Suprapubic skin (tissue), 4 donors: ENCODE measurements around the gene SLC16A1.

Source experiments
- CTCF ChIP-seq, 2 donors: fragments of 200-600 bp in 1 of 2; fragments of 450-650 bp in 1 of 2; sonication (generic) in 1 of 2; IDR thresholded peaks; one replicate each; pipeline ENCODE4 v1.5.1; 2016 to 2019; ENCODE audit warnings: antibody characterized with exemption in 2 of 2, mild to moderate bottlenecking in 1 of 2, moderate library complexity in 1 of 2
- POLR2A ChIP-seq, 2 donors: fragments of 450-650 bp; IDR thresholded peaks; one replicate each; pipeline ENCODE4 v1.6.1; 2017; ENCODE audit warnings: antibody characterized with exemption in 2 of 2, mild to moderate bottlenecking in 2 of 2, moderate library complexity in 2 of 2
- POLR2AphosphoS5 ChIP-seq, 3 donors: sonication (generic); formaldehyde crosslinking; IDR thresholded peaks; one replicate each; pipeline ENCODE4 v1.6.1; 2017; ENCODE audit warnings: antibody characterized with exemption in 3 of 3

DNA sequence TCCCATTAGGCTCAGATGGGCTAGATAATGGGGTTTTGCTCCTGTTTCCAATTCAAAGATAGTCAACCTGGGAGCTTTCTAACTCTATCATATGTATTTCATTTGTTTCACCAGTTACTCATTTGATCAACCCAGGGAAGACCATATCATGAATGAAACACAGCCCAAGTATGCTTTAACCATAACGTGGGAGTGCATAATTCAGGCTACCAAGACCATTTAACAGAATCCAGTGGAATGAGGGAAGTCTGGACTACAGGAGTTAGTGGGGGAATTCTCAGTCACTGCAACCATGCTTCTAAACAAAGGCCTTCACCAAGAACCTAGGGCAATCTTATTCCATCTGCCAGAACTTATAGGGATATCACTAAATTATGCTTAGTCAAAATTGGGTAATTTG lies 15.0 kb upstream of the SLC16A1 start:
- no peak for TF ChIP-seq POLR2AphosphoS5 (IDR thresholded peaks at IDR 0.05)
- no peak for TF ChIP-seq CTCF (IDR thresholded peaks at IDR 0.05)
- no peak for TF ChIP-seq POLR2A (IDR thresholded peaks at IDR 0.05)
